ENCODE measurements around the gene S1PR4. TPM values are rescaled to one million over a fixed set of nuclear protein-coding genes. Genes with fewer than 3 reads are reported as not detected.

S1PR4 gene
- total and polyA plus RNA-seq, 2 of the 8 experiments (the other 6 are each of a cell fraction or from before 2014, with no cell fraction given) = not detected

- Histone ChIP-seq H3K79me2 (ENCODE audit: control insufficient read depth in 1 of 2, insufficient read depth in 2 of 2, low read length in 2 of 2) (peaks cover 11 to 63% of the 10 kb centered on the region in 2 experiments), H3K27ac (ENCODE audit: low read depth, low read length) (no peak overlapping the region), H3K27me3 (replicated peaks in 1 of 4; ENCODE audit: control insufficient read depth in 3 of 4, extremely low read depth in 1 of 4, insufficient read depth in 3 of 4, low read length in 3 of 4) (no peaks in the 10 kb centered on the region), H3K79me1 (ENCODE audit: low read depth, low read length) (peaks cover 40% of the 10 kb centered on the region), H4K8ac (ENCODE audit: extremely low read depth, insufficient read depth, low read length) (peak overlapping the region; percentile 25; the same call in 1 of the 2 replicates), H4K20me1 (replicated peaks in 1 of 2; ENCODE audit: control insufficient read depth in 1 of 2, insufficient read depth in 2 of 2, low read length in 2 of 2) (peaks cover 34 to 43% of the 10 kb centered on the region in 2 experiments), H3K18ac (ENCODE audit: extremely low read depth, low read length) (no peak overlapping the region), H3K14ac (ENCODE audit: insufficient read length) (no peak overlapping the region), H3K4me3 (ENCODE audit: extremely low read depth in 1 of 4, insufficient read depth in 2 of 4, low read depth in 3 of 4, low read length in 4 of 4) (no peak overlapping the region), H2BK120ac (replicated peaks; ENCODE audit: low read depth, low read length) (no peak overlapping the region), H4K91ac (replicated peaks; ENCODE audit: insufficient read length, low read length) (no peak overlapping the region), H2BK12ac (ENCODE audit: low read depth, low read length) (no peak overlapping the region), H2AFZ (ENCODE audit: low read length) (no peak overlapping the region), H2BK5ac (ENCODE audit: low read depth, low read length) (no peak overlapping the region), H3K9ac (replicated peaks in 1 of 4; ENCODE audit: extremely low read depth in 1 of 4, low read depth in 3 of 4, low read length in 3 of 4) (no peak overlapping the region), H3K4me1 (replicated peaks in 1 of 4; ENCODE audit: control insufficient read depth in 3 of 4, insufficient read depth in 4 of 4, low read length in 3 of 4) (peaks cover 0 to 16% (median 10%) of the 10 kb centered on the region in 4 experiments; a peak in 6 of 7 replicates), H3K56ac (replicated peaks; ENCODE audit: insufficient read length, low read depth, low read length) (no peak overlapping the region), H3K36me3 (ENCODE audit: control insufficient read depth in 2 of 4, insufficient read depth in 4 of 4, low read length in 3 of 4) (peaks cover 0 to 8% (median 4%) of the 10 kb centered on the region in 4 experiments; a peak in 3 of 8 replicates), H2BK15ac (ENCODE audit: low read length) (no peak overlapping the region), H3K9me3 (ENCODE audit: insufficient read depth in 2 of 2, low read depth in 1 of 2, low read length in 1 of 2) (no peaks in the 10 kb centered on the region), H2AK5ac (ENCODE audit: low read depth, low read length) (no peak overlapping the region), H3K23ac (ENCODE audit: insufficient read length) (no peak overlapping the region), H2BK20ac (ENCODE audit: low read length) (no peak overlapping the region), H3K4ac (replicated peaks; ENCODE audit: insufficient read length, low read depth, low read length) (no peak overlapping the region), H3K23me2 (ENCODE audit: low read depth, low read length) (peaks cover 6% of the 10 kb centered on the region; the same call in 1 of the 2 replicates), H3K4me2 (ENCODE audit: insufficient read depth in 1 of 2, low read depth in 2 of 2, low read length in 2 of 2) (no peak overlapping the region), H4K5ac (ENCODE audit: insufficient read length, low read depth, low read length) (no peak overlapping the region)
- WGBS, 2 experiments (ENCODE audit: extremely low coverage in 1 of 2, insufficient coverage in 1 of 2, insufficient read length in 1 of 2, insufficient replicate concordance in 2 of 2, low coverage in 1 of 2, low lambda C conversion rate in 2 of 2, missing lambda C conversion rate in 1 of 2) = 88% methylated on average over 35 of the region's 46 CpGs; no CpG with 5 or more reads in 1 of the 2 experiments
- DNase-seq (ENCODE audit: low read depth in 1 of 2, low spot score in 2 of 2) (no peak), FAIRE-seq (no peak)
- ChIA-PET POLR2A (ENCODE audit: partially characterized antibody) (interaction anchor here (0.6 kb wide), 1 partner anchor 460 kb away, joined by 3 read pairs; no protein-coding TSS in a partner anchor), CTCF (ENCODE audit: partially characterized antibody) (interaction anchor here (1.1 to 2.6 kb wide), 3 partner anchors 16 to 62 kb away, joined by 3 to 14 read pairs (median 5); no protein-coding TSS in a partner anchor)
- TF ChIP-seq RAD21 (IDR thresholded peaks at IDR 0.05 in 1 of 2, conservative IDR thresholded peaks at IDR 0.05 in 1 of 2; ENCODE audit: low read depth in 2 of 2, low read length in 2 of 2) = no peak
- TF ChIP-seq POLR2A (IDR thresholded peaks at IDR 0.05; ENCODE audit: control extremely low read depth in 1 of 2, low read depth in 2 of 2, low read length in 2 of 2) = no peak
- no peak for TF ChIP-seq SIX5 (IDR thresholded peaks at IDR 0.05; ENCODE audit: low read depth, low read length)
- no peak for TF ChIP-seq SP4 (IDR thresholded peaks at IDR 0.05; ENCODE audit: low read length)
- no peak for TF ChIP-seq JUND (IDR thresholded peaks at IDR 0.05; ENCODE audit: low read length)
- TF ChIP-seq CHD1 (IDR thresholded peaks at IDR 0.05; ENCODE audit: low read depth, low read length) = no peak
- TF ChIP-seq SP2 (IDR thresholded peaks at IDR 0.05; ENCODE audit: low read length) = no peak
- TF ChIP-seq TBP (IDR thresholded peaks at IDR 0.05; ENCODE audit: low read depth, low read length) = no peak
Measured at GRCh38 chr19:3190921-3191805, 12.6 kb downstream of the S1PR4 start.
